HL-60 (cell line): ENCODE results near the gene SH3RF2.

Source experiments
- CTCF ChIP-seq: IDR thresholded peaks from one replicate; pipeline ENCODE4 v1.5.1; 2011; ENCODE audit warnings: low read length, control low read depth, inconsistent platforms; ENCODE audit not compliant: insufficient read depth
- POLR2AphosphoS5 ChIP-seq: IDR thresholded peaks from 2 replicates; pipeline ENCODE4 v1.6.1; 2012; ENCODE audit warnings: low read depth
- REST ChIP-seq: IDR thresholded peaks from 2 replicates; pipeline ENCODE4 v1.6.1; 2012; ENCODE audit warnings: low read depth; ENCODE audit not compliant: insufficient replicate concordance
- SPI1 ChIP-seq: IDR thresholded peaks from 2 replicates; pipeline ENCODE4 v1.6.1; 2012; ENCODE audit warnings: low read depth, mild to moderate bottlenecking, borderline replicate concordance

- TF ChIP-seq CTCF (no peak), POLR2AphosphoS5 (no peak), SPI1 (no peak), REST (no peak)
These were observed 62.8 kb downstream of the SH3RF2 start for GRCh38 chr5:145999208-145999607.
